Lower lobe of right lung (tissue), 2 donors: ENCODE data around the gene MYOM1. TPM values are rescaled to one million over a fixed set of nuclear protein-coding genes. Genes with fewer than 3 reads are reported as not detected.

Experiments used
- ATAC-seq, 2 donors: fragments of 200-7000 bp; cut with Tn5 transposase; one replicate each; pipeline ENCODE4 v1.9.1; 2020 to 2022; ENCODE audit warnings: mild to moderate bottlenecking in 2 of 2, moderate library complexity in 2 of 2
- DNase-seq: peaks from one replicate; pipeline ENCODE4 v3.0.0-alpha.2; 2020
- H3K27ac ChIP-seq: fragments of 200-600 bp; one replicate; pipeline ENCODE4 v1.8.0; 2022
- H3K27me3 ChIP-seq: fragments of 200-600 bp; one replicate; pipeline ENCODE4 v1.8.0; 2022; ENCODE audit warnings: low read depth
- H3K36me3 ChIP-seq: fragments of 200-600 bp; one replicate; pipeline ENCODE4 v1.8.0; 2022; ENCODE audit warnings: mild to moderate bottlenecking
- H3K4me1 ChIP-seq: fragments of 200-600 bp; one replicate; pipeline ENCODE4 v1.8.0; 2022
- H3K4me3 ChIP-seq: fragments of 200-600 bp; one replicate; pipeline ENCODE4 v1.8.0; 2022; ENCODE audit warnings: mild to moderate bottlenecking
- H3K9me3 ChIP-seq: fragments of 200-600 bp; one replicate; pipeline ENCODE4 v1.8.0; 2022
- intact Hi-C: fragments of 100-400 bp; cut with DNase I; formaldehyde crosslinking; loops from one replicate; pipeline ENCODE4 v1.11.0; 2022
- total RNA-seq: library from RNA; stranded (reverse); fragmentation: NEBNext Ultra II Directional; extraction: Animal tissue kit (Norgen Biotek cat#: 25700); gene quantifications from one replicate; pipeline ENCODE4 v1.2.1, GENCODE V29; 2021
- TF ChIP-seq, protein P1 (sequence below): fragments of 200-600 bp; IDR thresholded peaks from one replicate; pipeline ENCODE4 v1.8.0; 2022; ENCODE audit warnings: antibody characterized with exemption, mild to moderate bottlenecking
- donor health status: DM: no; HTN: yes; CAD: no; lungs with severe emphysema.

MYOM1 gene
- total RNA-seq, 1 donor from 2014 or later: 5.0 TPM

DNA sequence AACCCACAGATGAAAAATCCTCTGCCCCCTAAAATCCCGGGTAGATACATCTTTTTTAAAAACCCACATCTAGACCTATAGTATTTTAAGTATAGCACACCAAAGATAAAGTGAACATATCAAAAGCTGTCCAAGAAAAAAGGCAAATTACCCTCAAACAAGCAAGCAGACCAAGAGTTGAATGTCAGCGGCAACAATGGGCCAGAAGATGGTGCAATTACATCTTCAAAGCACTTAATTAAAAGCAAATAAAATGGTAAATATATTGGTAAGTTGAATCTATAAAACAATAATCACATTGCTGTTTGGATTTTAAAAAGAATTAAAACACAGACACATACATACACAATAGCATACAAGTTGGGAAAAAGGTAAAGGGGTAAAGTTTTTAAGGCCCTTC is 98.5 kb downstream of the MYOM1 start:
- intact Hi-C loops: no loop called here
- Histone ChIP-seq H3K27me3 (no peaks in the 10 kb centered on the region), H3K4me3 (no peak overlapping the region), H3K9me3 (no peaks in the 10 kb centered on the region), H3K27ac (no peak overlapping the region), H3K36me3 (no peaks in the 10 kb centered on the region), H3K4me1 (peaks cover 3% of the 10 kb centered on the region)
- TF ChIP-seq, protein P1, sequence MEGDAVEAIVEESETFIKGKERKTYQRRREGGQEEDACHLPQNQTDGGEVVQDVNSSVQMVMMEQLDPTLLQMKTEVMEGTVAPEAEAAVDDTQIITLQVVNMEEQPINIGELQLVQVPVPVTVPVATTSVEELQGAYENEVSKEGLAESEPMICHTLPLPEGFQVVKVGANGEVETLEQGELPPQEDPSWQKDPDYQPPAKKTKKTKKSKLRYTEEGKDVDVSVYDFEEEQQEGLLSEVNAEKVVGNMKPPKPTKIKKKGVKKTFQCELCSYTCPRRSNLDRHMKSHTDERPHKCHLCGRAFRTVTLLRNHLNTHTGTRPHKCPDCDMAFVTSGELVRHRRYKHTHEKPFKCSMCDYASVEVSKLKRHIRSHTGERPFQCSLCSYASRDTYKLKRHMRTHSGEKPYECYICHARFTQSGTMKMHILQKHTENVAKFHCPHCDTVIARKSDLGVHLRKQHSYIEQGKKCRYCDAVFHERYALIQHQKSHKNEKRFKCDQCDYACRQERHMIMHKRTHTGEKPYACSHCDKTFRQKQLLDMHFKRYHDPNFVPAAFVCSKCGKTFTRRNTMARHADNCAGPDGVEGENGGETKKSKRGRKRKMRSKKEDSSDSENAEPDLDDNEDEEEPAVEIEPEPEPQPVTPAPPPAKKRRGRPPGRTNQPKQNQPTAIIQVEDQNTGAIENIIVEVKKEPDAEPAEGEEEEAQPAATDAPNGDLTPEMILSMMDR: no peak
- ATAC-seq (no peak), DNase-seq (no peak)

- Histone ChIP-seq H3K36me3 (no peaks in the 10 kb centered on the region), H3K4me3 (no peak overlapping the region), H3K4me1 (peaks cover 3% of the 10 kb centered on the region), H3K27me3 (no peaks in the 10 kb centered on the region), H3K27ac (peak overlapping the region; percentile 86), H3K9me3 (no peaks in the 10 kb centered on the region)
- DNase-seq (no peak), ATAC-seq (no peak)
- intact Hi-C loops: no loop called here
- TF ChIP-seq, protein P1: no peak
These were observed 99.4 kb downstream of the MYOM1 start for GRCh38 chr18:3120356-3120755.

- H3K27ac ChIP-seq: peak overlapping the region; percentile 86
- peak; percentile 58 for DNase-seq
- intact Hi-C loops: no loop called here
- ATAC-seq: peak; percentile 46 to 68
- H3K27me3 ChIP-seq: no peaks in the 10 kb centered on the region
- H3K36me3 ChIP-seq: no peaks in the 10 kb centered on the region
- no peak overlapping the region for H3K4me3 ChIP-seq
- TF ChIP-seq, protein P1: no peak
- H3K9me3 ChIP-seq: no peaks in the 10 kb centered on the region
- H3K4me1 ChIP-seq: peaks cover 3% of the 10 kb centered on the region
These were observed 100.1 kb downstream of the MYOM1 start for GRCh38 chr18:3119401-3120341.

GRCh38 chr18:3118195-3119010 is 101.4 kb downstream of the MYOM1 start:
- DNase-seq (no peak), ATAC-seq (peak; percentile 83 to 85)
- Histone ChIP-seq H3K27ac (peak overlapping the region; percentile 86), H3K27me3 (no peaks in the 10 kb centered on the region), H3K9me3 (no peaks in the 10 kb centered on the region), H3K36me3 (no peaks in the 10 kb centered on the region), H3K4me3 (no peak overlapping the region), H3K4me1 (peaks cover 3% of the 10 kb centered on the region)
- TF ChIP-seq, protein P1: no peak
- intact Hi-C loops: no loop called here

GRCh38 chr18:3117493-3118192 is 102.1 kb downstream of the MYOM1 start:
- peak; percentile 84 to 90 for ATAC-seq

More at GRCh38 chr18:3117493-3118192, 102.1 kb downstream of the MYOM1 start:
- H3K4me3 ChIP-seq: no peak overlapping the region
- intact Hi-C loops: no loop called here
- H3K36me3 ChIP-seq: no peaks in the 10 kb centered on the region
- H3K27me3 ChIP-seq: no peaks in the 10 kb centered on the region
- peak overlapping the region; percentile 86 for H3K27ac ChIP-seq
- DNase-seq: no peak
- H3K9me3 ChIP-seq: no peaks in the 10 kb centered on the region
- TF ChIP-seq, protein P1: no peak
- H3K4me1 ChIP-seq: peaks cover 3% of the 10 kb centered on the region
